Trophoblast cell (in vitro differentiated cells and primary cell): Measurements from ENCODE around the gene RELCH.

Experiments used
- DNase-seq, 2 donors: peaks; one replicate each; pipeline ENCODE4 v3.0.0-alpha.2; 2016
- H2AFZ ChIP-seq: 2 replicates; pipeline ENCODE4 v1.6.1; 2013; ENCODE audit warnings: low read length, moderate library complexity, mild to moderate bottlenecking; ENCODE audit not compliant: insufficient read depth, poor library complexity
- H2AK5ac ChIP-seq: 2 replicates; pipeline ENCODE4 v1.6.1; 2013; ENCODE audit warnings: mild to moderate bottlenecking, low read length
- H2BK120ac ChIP-seq: 2 replicates; pipeline ENCODE4 v1.6.1; 2013; ENCODE audit warnings: low read length, mild to moderate bottlenecking, moderate library complexity; ENCODE audit not compliant: insufficient read depth, poor library complexity
- H2BK12ac ChIP-seq: 2 replicates; pipeline ENCODE4 v1.6.1; 2013; ENCODE audit warnings: mild to moderate bottlenecking, low read length, moderate library complexity
- H2BK5ac ChIP-seq: 2 replicates; pipeline ENCODE4 v1.6.1; 2013; ENCODE audit warnings: low read length, low read depth, moderate library complexity, mild to moderate bottlenecking; ENCODE audit not compliant: poor library complexity
- H3K14ac ChIP-seq: 2 replicates; pipeline ENCODE4 v1.6.1; 2013; ENCODE audit warnings: mild to moderate bottlenecking, low read length
- H3K18ac ChIP-seq: 2 replicates; pipeline ENCODE4 v1.6.1; 2013; ENCODE audit warnings: mild to moderate bottlenecking, low read length
- H3K23ac ChIP-seq: 2 replicates; pipeline ENCODE4 v1.6.1; 2013; ENCODE audit warnings: low read length
- H3K27ac ChIP-seq: 2 replicates; pipeline ENCODE4 v1.5.1; 2013; ENCODE audit warnings: low read depth, mild to moderate bottlenecking, inconsistent platforms, low read length, moderate library complexity
- H3K27me3 ChIP-seq: 2 replicates; pipeline ENCODE4 v1.6.1; 2013; ENCODE audit warnings: inconsistent platforms, mild to moderate bottlenecking, low read length, moderate library complexity; ENCODE audit not compliant: insufficient read depth
- H3K36me3 ChIP-seq, 2 experiments: 1 replicate in 1 of 2; 2 replicates in 1 of 2; pipeline ENCODE4 v1.6.1; 2013; ENCODE audit warnings: low read length in 2 of 2, mild to moderate bottlenecking in 2 of 2, moderate library complexity in 1 of 2; ENCODE audit not compliant: insufficient read depth in 2 of 2, control insufficient read depth in 1 of 2
- H3K4ac ChIP-seq: 2 replicates; pipeline ENCODE4 v1.6.1; 2013; ENCODE audit warnings: low read depth, mild to moderate bottlenecking, low read length, moderate library complexity
- H3K4me1 ChIP-seq, 2 experiments: 1 replicate in 1 of 2; 2 replicates in 1 of 2; pipeline ENCODE4 v1.6.1; 2013; ENCODE audit warnings: low read length in 2 of 2, mild to moderate bottlenecking in 2 of 2, moderate library complexity in 1 of 2; ENCODE audit not compliant: insufficient read depth in 2 of 2, control insufficient read depth in 1 of 2
- H3K4me2 ChIP-seq: 2 replicates; pipeline ENCODE4 v1.6.1; 2013; ENCODE audit warnings: inconsistent platforms, mild to moderate bottlenecking, low read length, moderate library complexity
- H3K4me3 ChIP-seq: 2 replicates; pipeline ENCODE4 v1.5.1; 2013; ENCODE audit warnings: mild to moderate bottlenecking, low read depth, low read length, inconsistent platforms
- H3K79me1 ChIP-seq: one replicate; pipeline ENCODE4 v1.6.1; 2013; ENCODE audit warnings: low read length
- H3K79me2 ChIP-seq: 2 replicates; pipeline ENCODE4 v1.6.1; 2013; ENCODE audit warnings: low read length, mild to moderate bottlenecking; ENCODE audit not compliant: control insufficient read depth, insufficient read depth, poor library complexity
- H3K9ac ChIP-seq: 2 replicates; pipeline ENCODE4 v1.6.1; 2013; ENCODE audit warnings: mild to moderate bottlenecking, low read length
- H3K9me3 ChIP-seq: 2 replicates; pipeline ENCODE4 v1.6.1; 2013; ENCODE audit warnings: low read depth, mild to moderate bottlenecking, control low read depth, inconsistent platforms, low read length; ENCODE audit not compliant: insufficient read depth
- H4K12ac ChIP-seq: 2 replicates; pipeline ENCODE4 v1.6.1; 2013; ENCODE audit warnings: low read depth, mild to moderate bottlenecking, low read length, moderate library complexity
- H4K8ac ChIP-seq: 2 replicates; pipeline ENCODE4 v1.6.1; 2013; ENCODE audit warnings: low read depth, mild to moderate bottlenecking, low read length, moderate library complexity
- H4K91ac ChIP-seq: one replicate; pipeline ENCODE4 v1.6.1; 2013; ENCODE audit warnings: low read depth, mild to moderate bottlenecking, low read length, moderate library complexity
- WGBS: extraction: QIAGEN DNeasy Blood & Tissue Kit; methylation state at CpG from one replicate; pipeline ENCODE4 v1.1.7; 2013; ENCODE audit warnings: missing lambda C conversion rate; ENCODE audit not compliant: insufficient read length, insufficient coverage; ENCODE audit errors: extremely low coverage; 5-methylcytosine and 5-hydroxymethylcytosine counted together

Gene RELCH

DNA sequence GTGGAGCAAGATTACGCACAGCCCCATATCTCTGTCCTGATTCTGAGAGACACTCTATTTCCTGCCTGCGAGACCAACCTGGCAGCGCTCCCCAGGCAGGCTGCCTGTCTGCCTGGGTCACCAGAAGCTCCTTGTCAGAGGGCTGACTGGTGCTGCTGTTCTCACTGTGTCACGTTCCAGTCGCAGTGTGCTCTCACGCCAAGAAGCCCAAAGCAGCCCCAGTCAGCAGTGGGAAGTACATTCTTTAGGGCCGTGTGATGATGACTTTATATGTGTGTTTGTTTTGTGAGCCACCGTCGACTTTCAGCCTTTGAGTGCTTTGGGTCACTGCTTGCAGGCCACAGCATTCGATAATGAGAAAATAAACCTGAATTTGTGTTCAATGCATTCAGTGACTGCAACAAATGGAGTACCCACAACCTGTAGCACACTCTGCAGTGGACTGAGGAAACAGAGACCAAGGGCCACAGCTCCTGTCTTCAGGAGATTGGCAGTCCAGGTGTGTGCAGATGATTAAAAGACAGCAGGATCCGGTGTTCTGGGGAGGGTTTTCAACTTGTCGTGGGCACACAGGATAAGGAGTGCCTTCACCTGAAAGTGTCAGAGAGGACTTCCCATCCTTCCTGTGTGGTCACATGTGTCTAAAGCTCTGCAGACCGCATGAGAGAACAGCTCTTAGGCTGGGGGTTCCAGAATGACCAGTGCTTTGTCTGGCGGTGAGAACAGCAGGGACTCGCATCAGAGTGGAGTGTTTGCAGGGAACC, 142.8 kb downstream of the RELCH start:
- H2AK5ac ChIP-seq: no peak overlapping the region
- H4K91ac ChIP-seq: no peak overlapping the region
- H4K12ac ChIP-seq: no peak overlapping the region
- peaks cover 5 to 10% of the 10 kb centered on the region in 2 experiments for H3K4me1 ChIP-seq
- peaks cover 9% of the 10 kb centered on the region for H3K9me3 ChIP-seq
- H3K9ac ChIP-seq: no peak overlapping the region
- H2BK120ac ChIP-seq: no peak overlapping the region
- H3K79me1 ChIP-seq: no peaks in the 10 kb centered on the region
- H3K4ac ChIP-seq: no peak overlapping the region
- no peaks in the 10 kb centered on the region for H3K79me2 ChIP-seq
- WGBS: no CpG with 5 or more reads among the region's 15 CpGs
- no peak overlapping the region for H3K18ac ChIP-seq
- no peak overlapping the region for H4K8ac ChIP-seq
- no peak overlapping the region for H2BK12ac ChIP-seq
- no peak overlapping the region for H2AFZ ChIP-seq
- H2BK5ac ChIP-seq: no peak overlapping the region
- H3K27ac ChIP-seq: no peak overlapping the region
- no peak overlapping the region for H3K4me2 ChIP-seq
- H3K23ac ChIP-seq: no peak overlapping the region
- H3K14ac ChIP-seq: no peak overlapping the region
- H3K4me3 ChIP-seq: no peak overlapping the region
- peak in 1 of 2 donors; percentile 14 for DNase-seq
- H3K36me3 ChIP-seq: no peaks in the 10 kb centered on the region
- H3K27me3 ChIP-seq: peaks cover 21% of the 10 kb centered on the region

DNA sequence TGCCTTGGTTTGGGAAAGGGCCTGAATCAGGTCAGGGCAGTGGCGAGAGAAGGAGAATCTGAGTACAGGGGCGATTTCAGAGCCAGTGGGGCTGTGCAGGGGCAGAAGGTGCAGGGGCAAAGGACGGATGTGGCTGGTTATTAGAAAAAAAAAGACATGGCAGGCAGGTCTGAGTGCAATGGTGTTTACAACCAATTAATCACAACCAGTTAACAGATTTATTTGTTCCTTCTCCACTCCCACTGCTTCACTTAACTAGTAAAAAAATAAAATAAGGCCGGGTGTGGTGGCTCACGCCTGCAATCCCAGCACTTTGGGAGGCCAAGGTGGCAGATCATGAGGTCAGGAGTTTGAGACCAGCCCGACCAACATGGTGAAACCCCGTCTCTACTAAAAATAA, 143.6 kb downstream of the RELCH start:
- Histone ChIP-seq H4K8ac (no peak overlapping the region), H2BK5ac (no peak overlapping the region), H4K91ac (no peak overlapping the region), H3K36me3 (no peaks in the 10 kb centered on the region), H3K4me1 (peaks cover 2 to 8% of the 10 kb centered on the region in 2 experiments), H3K79me2 (no peaks in the 10 kb centered on the region), H3K4ac (no peak overlapping the region), H3K9ac (no peak overlapping the region), H3K9me3 (peaks cover 9% of the 10 kb centered on the region), H3K4me2 (no peak overlapping the region), H2AFZ (no peak overlapping the region), H3K27ac (no peak overlapping the region), H3K27me3 (peaks cover 16% of the 10 kb centered on the region), H4K12ac (no peak overlapping the region), H3K4me3 (no peak overlapping the region), H3K23ac (no peak overlapping the region), H3K79me1 (no peaks in the 10 kb centered on the region), H2BK12ac (no peak overlapping the region), H2BK120ac (no peak overlapping the region), H3K18ac (no peak overlapping the region), H3K14ac (no peak overlapping the region), H2AK5ac (no peak overlapping the region)
- DNase-seq: no peak
- no CpG with 5 or more reads among the region's 7 CpGs for WGBS

DNA sequence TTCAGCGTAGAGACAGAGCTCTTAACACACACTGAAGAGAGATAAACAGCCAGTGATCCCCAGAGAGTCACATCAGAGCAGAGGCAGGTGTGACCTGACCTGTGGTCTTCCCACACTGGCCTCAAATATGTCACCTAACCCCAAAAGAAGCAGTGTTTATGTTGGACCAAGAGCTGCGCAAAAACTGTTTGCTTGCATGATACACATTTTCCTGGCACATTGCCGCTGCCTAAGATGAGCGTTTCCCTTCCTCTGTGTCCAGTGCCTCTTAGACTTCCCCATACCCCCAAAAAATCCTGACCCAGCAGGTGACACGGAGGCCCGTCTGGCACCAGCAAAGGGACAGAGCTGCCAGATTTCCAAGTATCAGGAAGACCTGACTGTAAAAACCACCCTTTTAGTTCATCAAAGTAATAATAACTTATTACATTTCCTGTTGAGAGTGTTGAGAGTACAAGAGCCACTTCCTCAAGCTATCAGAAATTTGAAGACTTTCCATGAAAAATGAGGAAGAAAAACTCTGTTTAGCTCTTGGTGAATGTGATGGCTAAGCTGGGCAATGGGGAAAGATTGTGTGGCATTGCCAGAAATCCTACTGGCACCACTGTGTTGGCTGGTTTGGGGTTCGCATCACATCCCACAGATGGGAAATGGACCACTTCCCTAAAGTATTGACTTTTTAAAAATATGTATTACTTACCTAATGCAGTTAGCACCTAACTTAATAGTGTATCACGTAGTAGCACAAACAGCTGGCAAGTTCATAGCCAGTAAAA, 144.7 kb downstream of the RELCH start:
- no peak overlapping the region for H3K18ac ChIP-seq
- H3K14ac ChIP-seq: no peak overlapping the region
- no peak overlapping the region for H2AFZ ChIP-seq
- peaks cover 0 to 3% of the 10 kb centered on the region in 2 experiments for H3K4me1 ChIP-seq
- H4K91ac ChIP-seq: no peak overlapping the region
- peaks cover 4% of the 10 kb centered on the region for H3K9me3 ChIP-seq
- no peaks in the 10 kb centered on the region for H3K79me1 ChIP-seq
- no peak overlapping the region for H3K4me2 ChIP-seq
- no peak overlapping the region for H3K9ac ChIP-seq
- H4K12ac ChIP-seq: no peak overlapping the region
- no peak overlapping the region for H3K4ac ChIP-seq
- no peak overlapping the region for H3K27ac ChIP-seq
- no peaks in the 10 kb centered on the region for H3K79me2 ChIP-seq
- no peaks in the 10 kb centered on the region for H3K36me3 ChIP-seq
- no peak overlapping the region for H2BK12ac ChIP-seq
- no peak overlapping the region for H4K8ac ChIP-seq
- H3K4me3 ChIP-seq: no peak overlapping the region
- no peak overlapping the region for H2BK5ac ChIP-seq
- H3K23ac ChIP-seq: peak overlapping the region; percentile 17
- WGBS: no CpG with 5 or more reads among the region's 8 CpGs
- no peak overlapping the region for H2AK5ac ChIP-seq
- peaks cover 5% of the 10 kb centered on the region for H3K27me3 ChIP-seq
- DNase-seq: peak in 1 of 2 donors; percentile 15
- H2BK120ac ChIP-seq: no peak overlapping the region

DNA sequence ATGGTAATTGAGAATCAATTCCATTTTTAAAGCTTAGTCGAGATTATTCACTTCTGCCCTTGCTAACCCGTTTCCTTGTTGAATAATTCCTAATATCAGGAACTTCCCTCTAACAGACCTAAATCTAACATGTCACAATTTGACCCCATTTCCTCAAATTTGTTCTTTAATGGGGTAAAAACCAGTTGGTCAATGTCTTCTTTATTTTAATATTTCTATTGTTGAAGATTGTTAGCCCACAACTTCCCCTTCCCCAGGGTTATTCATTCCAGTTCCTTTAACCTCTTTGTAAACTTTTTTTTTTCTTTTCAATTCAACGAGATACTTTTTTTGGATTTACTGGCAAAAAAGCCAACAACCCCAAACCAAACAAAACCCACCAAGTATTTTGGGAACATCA, 145.4 kb downstream of the RELCH start:
- DNase-seq: no peak
- no peak overlapping the region for H3K4me2 ChIP-seq
- no peak overlapping the region for H2BK12ac ChIP-seq
- H3K14ac ChIP-seq: no peak overlapping the region
- H2AFZ ChIP-seq: no peak overlapping the region
- H3K27me3 ChIP-seq: no peaks in the 10 kb centered on the region
- H3K4ac ChIP-seq: no peak overlapping the region
- no peak overlapping the region for H4K8ac ChIP-seq
- H3K79me2 ChIP-seq: no peaks in the 10 kb centered on the region
- no peak overlapping the region for H3K9ac ChIP-seq
- H2BK5ac ChIP-seq: no peak overlapping the region
- H4K91ac ChIP-seq: no peak overlapping the region
- no peak overlapping the region for H3K4me3 ChIP-seq
- no peak overlapping the region for H3K23ac ChIP-seq
- H2AK5ac ChIP-seq: no peak overlapping the region
- no peak overlapping the region for H4K12ac ChIP-seq
- peaks cover 4% of the 10 kb centered on the region for H3K9me3 ChIP-seq
- no peak overlapping the region for H3K18ac ChIP-seq
- H3K79me1 ChIP-seq: no peaks in the 10 kb centered on the region
- peaks cover 0 to 3% of the 10 kb centered on the region in 2 experiments for H3K4me1 ChIP-seq
- WGBS: no CpG with 5 or more reads among the region's 3 CpGs
- no peaks in the 10 kb centered on the region for H3K36me3 ChIP-seq
- no peak overlapping the region for H2BK120ac ChIP-seq
- no peak overlapping the region for H3K27ac ChIP-seq
